GM12878 (cell line): ENCODE results near the gene STPG1. TPM values are rescaled to one million over a fixed set of nuclear protein-coding genes. Genes with fewer than 3 reads are reported as not detected.

Experiments
- ATAC-seq: fragments of 200-7000 bp; cut with Tn5 transposase; 3 replicates; pipeline ENCODE4 v1.9.1; 2020; ENCODE audit warnings: mild to moderate bottlenecking, moderate library complexity
- BruUV-seq: library from RNA; stranded (reverse); fragments of 400-500 nt; replicated peaks from 2 replicates; lab custom pipeline; 2021; lab: Mats Ljungman, UMichigan
- CTCF ChIA-PET: fragments of 300-600 bp; sonication (Branson Sonifier 250); formaldehyde crosslinking; extraction: SDS; loops from one replicate; lab custom pipeline; 2021; ENCODE audit warnings: inconsistent platforms; lab: Yijun Ruan, JAX
- POLR2A ChIA-PET: fragments of 350-600 bp; formaldehyde crosslinking; extraction: SDS; loops from one replicate; lab custom pipeline; 2021; ENCODE audit warnings: inconsistent platforms; lab: Charles Lee
- RAD21 ChIA-PET: fragments of 300-600 bp; sonication (Branson Sonifier 250); formaldehyde crosslinking; loops from one replicate; lab custom pipeline; 2023; ENCODE audit warnings: antibody characterized with exemption; ENCODE audit not compliant: unreplicated experiment; lab: Charles Lee
- SMC1A ChIA-PET: fragments of 300-600 bp; sonication (Branson Sonifier 250); formaldehyde crosslinking; loops from one replicate; lab custom pipeline; 2023; ENCODE audit not compliant: unreplicated experiment, uncharacterized antibody; lab: Charles Lee
- DNase-seq: peaks from one replicate; pipeline ENCODE4 v3.0.0-alpha.2; 2011; ENCODE audit warnings: low read depth, low spot score
- FAIRE-seq: peaks from 3 replicates; lab custom pipeline; 2011; peaks lifted over from hg19 to GRCh38; lab: Jason Lieb, UNC
- H2AFZ ChIP-seq: 2 replicates; pipeline ENCODE4 v1.6.0; 2011; ENCODE audit warnings: low read depth, low read length, control low read depth; ENCODE audit not compliant: control insufficient read depth
- H3K27ac ChIP-seq: 2 replicates; pipeline ENCODE4 v1.5.1; 2011; ENCODE audit warnings: control low read depth; ENCODE audit not compliant: control insufficient read depth, insufficient read depth
- H3K27me3 ChIP-seq, 2 experiments: replicated peaks in 1 of 2; 2 replicates each; pipeline versions ENCODE4 v1.6.0 to v1.6.1; 2011; ENCODE audit warnings: low read length in 1 of 2; ENCODE audit not compliant: control insufficient read depth in 2 of 2, insufficient read depth in 2 of 2
- H3K36me3 ChIP-seq, 2 experiments: 2 replicates each; pipeline ENCODE4 v1.5.1; 2011; ENCODE audit warnings: low read length in 1 of 2; ENCODE audit not compliant: control insufficient read depth in 2 of 2, insufficient read depth in 2 of 2
- H3K4me1 ChIP-seq: 2 replicates; pipeline ENCODE4 v1.6.1; 2011; ENCODE audit warnings: mild to moderate bottlenecking, low read length, moderate library complexity, mixed read lengths; ENCODE audit not compliant: control insufficient read depth, insufficient read depth
- H3K4me2 ChIP-seq: 2 replicates; pipeline ENCODE4 v1.6.0; 2011; ENCODE audit warnings: control low read depth; ENCODE audit not compliant: control insufficient read depth, insufficient read depth
- H3K4me3 ChIP-seq: fragments of 200-600 bp; sonication (generic); 2 replicates; pipeline ENCODE4 v1.5.1; 2016
- H3K79me2 ChIP-seq: 2 replicates; pipeline ENCODE4 v1.6.0; 2011; ENCODE audit warnings: low read length; ENCODE audit not compliant: control insufficient read depth, insufficient read depth
- H3K9ac ChIP-seq: 2 replicates; pipeline ENCODE4 v1.8.0; 2011; ENCODE audit warnings: low read length, control low read depth, mixed read lengths; ENCODE audit not compliant: control insufficient read depth, insufficient read depth
- H3K9me3 ChIP-seq: replicated peaks from 3 replicates; pipeline ENCODE4 v1.5.1; 2011; ENCODE audit warnings: mild to moderate bottlenecking, low read length; ENCODE audit not compliant: control insufficient read depth, insufficient read depth
- H4K20me1 ChIP-seq: 2 replicates; pipeline ENCODE4 v1.6.0; 2011; ENCODE audit not compliant: control insufficient read depth, insufficient read depth
- BCL3 ChIP-seq: IDR thresholded peaks from 2 replicates; pipeline ENCODE4 v1.6.1; 2011; ENCODE audit warnings: borderline replicate concordance, low read depth, mild to moderate bottlenecking, moderate library complexity, low read length; ENCODE audit not compliant: insufficient read depth, poor library complexity, severe bottlenecking
- BRCA1 ChIP-seq: IDR thresholded peaks from 2 replicates; pipeline ENCODE4 v1.6.1; 2011; ENCODE audit warnings: low read depth, low read length, improper control_type of control experiment
- EED ChIP-seq: sonication (generic); IDR thresholded peaks from 2 replicates; pipeline ENCODE4 v1.6.1; 2016; ENCODE audit warnings: antibody characterized with exemption, low read depth
- ESRRA ChIP-seq: IDR thresholded peaks from 2 replicates; pipeline ENCODE4 v1.6.1; 2012; ENCODE audit warnings: mild to moderate bottlenecking, low read length, improper control_type of control experiment
- IKZF1 ChIP-seq: fragments of 450-650 bp; conservative IDR thresholded peaks from 2 replicates; pipeline ENCODE4 v1.6.1; 2017; ENCODE audit warnings: antibody characterized with exemption, mild to moderate bottlenecking
- JUNB ChIP-seq: IDR thresholded peaks from 2 replicates; pipeline ENCODE4 v1.6.1; 2016; ENCODE audit warnings: antibody characterized with exemption, mild to moderate bottlenecking
- KLF5 ChIP-seq: fragments of 450-650 bp; IDR thresholded peaks from 2 replicates; pipeline ENCODE4 v1.6.1; 2014; ENCODE audit warnings: mild to moderate bottlenecking; ENCODE audit not compliant: partially characterized antibody
- MTA2 ChIP-seq: fragments of 450-650 bp; IDR thresholded peaks from 2 replicates; pipeline ENCODE4 v1.6.1; 2016; ENCODE audit warnings: low read depth, mild to moderate bottlenecking, moderate library complexity
- MYB ChIP-seq: fragments of 150-350 bp; IDR thresholded peaks from 2 replicates; pipeline ENCODE4 v1.6.1; 2014; ENCODE audit warnings: mild to moderate bottlenecking, low read depth, low read length, borderline replicate concordance
- NKRF ChIP-seq: fragments of 450-650 bp; conservative IDR thresholded peaks from 2 replicates; pipeline ENCODE4 v1.6.1; 2017; ENCODE audit warnings: mild to moderate bottlenecking, moderate library complexity
- NR2F1 ChIP-seq: fragments of 450-650 bp; conservative IDR thresholded peaks from 2 replicates; pipeline ENCODE4 v1.6.1; 2017; ENCODE audit warnings: mild to moderate bottlenecking
- SMC3 ChIP-seq: IDR thresholded peaks from 2 replicates; pipeline ENCODE4 v1.6.1; 2011; ENCODE audit warnings: low read length, improper control_type of control experiment, borderline replicate concordance
- YY1 ChIP-seq: IDR thresholded peaks from 2 replicates; pipeline ENCODE4 v1.6.1; 2011; ENCODE audit warnings: low read depth, mild to moderate bottlenecking, low read length
- WGBS: methylation state at CpG from one replicate; pipeline ENCODE4 v1.1.6; 2016; ENCODE audit warnings: low lambda C conversion rate; ENCODE audit not compliant: insufficient replicate concordance, insufficient coverage; ENCODE audit errors: missing lambda C conversion rate; 5-methylcytosine and 5-hydroxymethylcytosine counted together
- in situ Hi-C: fragments of 300-500 bp; cut with MboI; formaldehyde crosslinking; loops from 9 replicates; pipeline ENCODE4 v1.14.3; 2018; ENCODE audit warnings: mixed read lengths
- intact Hi-C: fragments of 100-400 bp; cut with micrococcal nuclease; formaldehyde crosslinking; loops from one replicate; pipeline ENCODE4 v1.14.2; 2022; ENCODE audit not compliant: unreplicated experiment
- polyA plus RNA-seq, 11 experiments: library from polyadenylated mRNA; depleted of rRNA in 4 of 11; unstranded in 6 of 11; stranded (reverse) in 5 of 11; fragments of >200 nt; fragmentation: Nextera tagmentation in 4 of 11; fragmentation: Illumina TruSeq in 1 of 11; extraction: Ambion mirVana in 4 of 11; extraction: Trizol in 1 of 11; gene quantifications; 1 replicate in 1 of 11; 2 replicates in 10 of 11; pipeline versions ENCODE4 v1.2.1 to v1.2.3, GENCODE V29; 2011 to 2016; ENCODE audit warnings: inconsistent platforms in 2 of 11, missing spikeins in 2 of 11, low read depth in 1 of 11
- total RNA-seq, 4 experiments: library from RNA; depleted of rRNA in 3 of 4; stranded (reverse); fragments of >200 nt in 3 of 4; fragmentation: Illumina TruSeq in 1 of 4; extraction: Trizol in 1 of 4; gene quantifications; 2 replicates each; pipeline versions ENCODE4 v1.2.1 to v1.2.3, GENCODE V29; 2013 to 2021
- TF ChIP-seq, protein P1 (sequence below): fragments of 450-650 bp; IDR thresholded peaks from 2 replicates; pipeline ENCODE4 v1.6.1; 2014; ENCODE audit warnings: mild to moderate bottlenecking

The STPG1 gene
- total and polyA plus RNA-seq, 10 of the 15 experiments (the other 5 are each of a cell fraction or from before 2014, with no cell fraction given) = 0.22 to 2.6 (median 0.73) TPM

- no peak for DNase-seq
- H2AFZ ChIP-seq = no peak overlapping the region
- CTCF ChIA-PET = interaction anchor here (1.1 to 3.2 kb wide), 5 partner anchors 10 to 232 kb away, joined by 3 to 12 read pairs (median 9); no protein-coding TSS in a partner anchor
- RAD21 ChIA-PET = interaction anchor here (3.8 kb wide), 1 partner anchor 9 kb away, joined by 12 read pairs; no protein-coding TSS in a partner anchor
- no peak for ATAC-seq
- POLR2A ChIA-PET = no interaction called here
- TF ChIP-seq ESRRA = no peak
- no peak for TF ChIP-seq IKZF1
- TF ChIP-seq SMC3 = no peak
- TF ChIP-seq BCL3 = no peak
- TF ChIP-seq JUNB = no peak
- TF ChIP-seq EED = no peak
- TF ChIP-seq MYB = no peak
- TF ChIP-seq, protein P1, sequence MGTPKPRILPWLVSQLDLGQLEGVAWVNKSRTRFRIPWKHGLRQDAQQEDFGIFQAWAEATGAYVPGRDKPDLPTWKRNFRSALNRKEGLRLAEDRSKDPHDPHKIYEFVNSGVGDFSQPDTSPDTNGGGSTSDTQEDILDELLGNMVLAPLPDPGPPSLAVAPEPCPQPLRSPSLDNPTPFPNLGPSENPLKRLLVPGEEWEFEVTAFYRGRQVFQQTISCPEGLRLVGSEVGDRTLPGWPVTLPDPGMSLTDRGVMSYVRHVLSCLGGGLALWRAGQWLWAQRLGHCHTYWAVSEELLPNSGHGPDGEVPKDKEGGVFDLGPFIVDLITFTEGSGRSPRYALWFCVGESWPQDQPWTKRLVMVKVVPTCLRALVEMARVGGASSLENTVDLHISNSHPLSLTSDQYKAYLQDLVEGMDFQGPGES = no peak
- no peak for TF ChIP-seq YY1
- no peak for TF ChIP-seq NKRF
- no peak for TF ChIP-seq NR2F1
- TF ChIP-seq MTA2 = no peak
- no peak for TF ChIP-seq BRCA1
- TF ChIP-seq KLF5 = no peak
- no peak overlapping the region for H3K27ac ChIP-seq
- WGBS = 86% methylated on average over 8 of the region's 8 CpGs
- no peaks in the 10 kb centered on the region for H3K27me3 ChIP-seq
- H3K9me3 ChIP-seq = no peaks in the 10 kb centered on the region
- no peak overlapping the region for H3K4me2 ChIP-seq
- SMC1A ChIA-PET = interaction anchor here (1.0 to 3.6 kb wide), 3 partner anchors 9 to 182 kb away, joined by 3 to 16 read pairs (median 3); no protein-coding TSS in a partner anchor
- in situ Hi-C loops (no loop called here), intact Hi-C loops (no loop called here)
- no peak overlapping the region for H3K4me3 ChIP-seq
- H4K20me1 ChIP-seq = no peaks in the 10 kb centered on the region
- H3K36me3 ChIP-seq = no peaks in the 10 kb centered on the region
- H3K79me2 ChIP-seq = no peaks in the 10 kb centered on the region
- no peak overlapping the region for H3K9ac ChIP-seq
- no peak for FAIRE-seq
- peaks cover 31% of the 10 kb centered on the region for H3K4me1 ChIP-seq
- BruUV-seq = no TSS peak
Observed at GRCh38 chr1:24382165-24382577, 31.4 kb downstream of the STPG1 start.
